SH-SY5Y (cell line): ENCODE measurements around the gene PPARGC1A.

Experiments used
- GATA2 ChIP-seq: IDR thresholded peaks from 2 replicates; pipeline ENCODE4 v1.6.1; 2011; ENCODE audit warnings: mild to moderate bottlenecking, low read depth, low read length
- GATA3 ChIP-seq: IDR thresholded peaks from 2 replicates; pipeline ENCODE4 v1.6.1; 2011; ENCODE audit warnings: low read depth, mild to moderate bottlenecking, low read length, moderate library complexity

DNA sequence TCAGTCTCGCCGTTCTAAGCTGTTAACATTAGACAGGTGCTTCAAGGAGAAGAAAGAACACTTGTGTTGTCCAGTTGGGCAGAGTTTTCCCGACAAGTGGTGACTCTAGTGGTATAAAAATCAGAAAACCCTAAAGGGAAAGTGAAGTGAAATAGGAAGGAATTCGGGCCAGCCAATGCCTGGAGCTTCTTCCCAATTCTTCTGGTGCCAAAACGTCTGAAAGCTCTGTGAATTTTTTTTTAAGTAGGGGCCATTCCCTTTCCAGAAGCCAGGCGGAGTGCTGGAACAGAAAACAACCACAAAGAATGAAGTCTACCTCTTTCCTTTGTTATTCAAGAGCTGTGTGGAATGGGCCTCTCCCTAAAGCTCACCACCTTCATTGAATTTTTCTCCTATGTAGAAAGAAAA is 43.1 kb upstream of the PPARGC1A start:
- no peak for TF ChIP-seq GATA2
- TF ChIP-seq GATA3: no peak
